ENCODE results near the gene TSKU.

The TSKU gene

GRCh38 chr11:76836613-76837291, 53.6 kb downstream of the TSKU start:
- Histone ChIP-seq H3K4me2 (ENCODE audit: low read length) (no peak overlapping the region), H3K36me3 (ENCODE audit: insufficient read depth, low read length) (no peaks in the 10 kb centered on the region), H3K9me3 (replicated peaks; ENCODE audit: low read length) (no peaks in the 10 kb centered on the region), H3K27me3 (ENCODE audit: control insufficient read depth, insufficient read depth, low read length) (peaks cover 71% of the 10 kb centered on the region), H3K9ac (ENCODE audit: low read depth, low read length) (no peak overlapping the region), H3K4me3 (ENCODE audit: low read length) (no peak overlapping the region), H3K4me1 (ENCODE audit: control insufficient read depth, insufficient read depth, low read length) (no peaks in the 10 kb centered on the region)

DNA sequence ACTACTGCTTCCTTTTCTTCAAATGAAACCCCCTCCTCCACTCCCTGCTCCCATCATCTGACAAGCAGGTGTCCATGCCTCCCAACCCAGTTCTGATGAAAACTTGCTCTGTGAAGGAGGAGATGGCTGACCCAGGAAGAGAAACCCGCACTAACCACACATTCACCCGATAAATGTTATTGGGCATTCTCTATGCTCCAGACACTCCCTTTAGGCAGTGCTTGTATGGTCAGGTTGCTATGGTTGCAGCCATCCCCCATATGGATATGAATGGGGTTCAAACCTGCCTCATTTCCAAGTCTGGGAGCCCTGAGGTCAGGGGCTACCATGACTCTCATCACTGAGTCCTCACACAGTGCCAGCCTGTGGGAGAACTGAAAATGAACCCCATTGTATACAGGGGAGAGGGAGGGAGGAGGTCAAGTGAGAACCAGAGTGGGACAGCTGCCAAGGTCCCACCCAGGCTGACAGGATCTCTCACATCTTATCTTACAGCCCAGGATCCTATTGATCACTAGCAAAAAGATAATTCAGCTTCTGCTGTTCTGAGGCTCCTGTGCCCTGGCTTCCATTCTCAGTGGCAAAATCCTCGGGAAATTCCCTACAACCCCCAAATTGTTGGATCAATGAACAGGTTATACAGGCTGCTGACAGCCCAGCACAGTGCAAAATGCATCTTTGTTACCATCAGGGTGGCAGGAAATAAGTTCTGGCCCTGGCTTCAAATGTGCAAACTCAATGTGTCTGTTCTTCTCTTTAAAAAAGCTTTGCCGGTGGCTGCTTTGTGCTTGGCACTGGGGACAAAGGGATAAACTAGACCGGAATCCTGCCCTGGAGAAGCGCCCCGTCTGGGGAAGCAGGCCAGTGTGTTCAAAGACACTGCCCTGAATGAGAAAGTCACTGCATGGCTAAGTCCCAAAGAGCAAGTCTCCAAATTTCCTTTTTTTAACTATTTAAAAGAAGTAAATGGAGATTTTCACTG, 54.8 kb downstream of the TSKU start:
- no peaks in the 10 kb centered on the region for H3K9me3 ChIP-seq (replicated peaks; ENCODE audit: low read length)
- no peak overlapping the region for H3K4me3 ChIP-seq (ENCODE audit: low read length)
- H3K27me3 ChIP-seq (ENCODE audit: control insufficient read depth, insufficient read depth, low read length), result peaks cover 71% of the 10 kb centered on the region
- H3K4me1 ChIP-seq (ENCODE audit: control insufficient read depth, insufficient read depth, low read length), result no peaks in the 10 kb centered on the region
- H3K4me2 ChIP-seq (ENCODE audit: low read length), result no peak overlapping the region
- no peak overlapping the region for H3K9ac ChIP-seq (ENCODE audit: low read depth, low read length)
- H3K36me3 ChIP-seq (ENCODE audit: insufficient read depth, low read length), result no peaks in the 10 kb centered on the region

DNA sequence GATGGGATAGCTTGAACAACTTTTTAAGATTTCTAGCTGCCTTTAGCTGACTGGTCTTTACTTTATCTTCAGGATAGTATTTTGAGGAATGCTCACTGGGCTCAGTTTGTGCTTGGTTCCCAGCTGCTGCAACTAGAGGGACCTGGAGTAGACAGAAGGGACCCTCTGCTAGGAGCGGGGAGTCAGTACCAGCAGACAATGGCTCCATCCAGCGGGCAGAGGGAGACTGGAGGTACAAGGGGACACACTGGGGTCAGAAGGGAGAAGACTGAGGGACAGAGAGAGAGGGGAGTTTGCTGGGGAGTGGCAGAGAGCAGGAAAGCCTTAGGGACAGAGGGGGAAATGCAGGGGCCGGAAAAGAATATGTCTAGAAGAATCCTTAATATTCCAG, 55.5 kb downstream of the TSKU start:
- H3K27me3 ChIP-seq (ENCODE audit: control insufficient read depth, insufficient read depth, low read length), result peaks cover 68% of the 10 kb centered on the region
- H3K9ac ChIP-seq (ENCODE audit: low read depth, low read length), result no peak overlapping the region
- no peaks in the 10 kb centered on the region for H3K36me3 ChIP-seq (ENCODE audit: insufficient read depth, low read length)
- no peaks in the 10 kb centered on the region for H3K9me3 ChIP-seq (replicated peaks; ENCODE audit: low read length)
- H3K4me3 ChIP-seq (ENCODE audit: low read length), result no peak overlapping the region
- H3K4me1 ChIP-seq (ENCODE audit: control insufficient read depth, insufficient read depth, low read length), result no peaks in the 10 kb centered on the region
- H3K4me2 ChIP-seq (ENCODE audit: low read length), result no peak overlapping the region

DNA sequence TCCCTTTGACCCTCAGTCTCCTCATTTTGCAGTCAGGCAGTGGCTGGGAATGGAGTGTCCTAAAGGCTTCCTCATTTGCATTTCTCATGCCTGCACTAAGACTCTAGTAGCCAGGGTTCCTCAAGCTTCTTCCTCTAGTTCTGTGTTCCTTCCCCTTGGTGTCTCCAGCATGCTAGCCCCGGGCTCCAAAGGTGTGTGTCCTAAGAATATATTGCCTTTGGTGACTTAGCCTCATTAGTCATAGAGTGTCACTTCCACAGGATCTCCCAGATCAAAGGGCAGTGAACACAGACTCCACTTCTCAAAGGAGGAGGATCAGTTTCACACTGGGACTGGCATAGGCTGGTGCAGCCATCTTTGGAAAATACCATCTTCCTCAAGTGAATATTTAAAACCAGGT, 56.2 kb downstream of the TSKU start:
- H3K4me1 ChIP-seq (ENCODE audit: control insufficient read depth, insufficient read depth, low read length), result no peaks in the 10 kb centered on the region
- H3K4me3 ChIP-seq (ENCODE audit: low read length), result no peak overlapping the region
- H3K4me2 ChIP-seq (ENCODE audit: low read length), result no peak overlapping the region
- H3K36me3 ChIP-seq (ENCODE audit: insufficient read depth, low read length), result no peaks in the 10 kb centered on the region
- H3K9ac ChIP-seq (ENCODE audit: low read depth, low read length), result no peak overlapping the region
- peaks cover 68% of the 10 kb centered on the region for H3K27me3 ChIP-seq (ENCODE audit: control insufficient read depth, insufficient read depth, low read length)
- H3K9me3 ChIP-seq (replicated peaks; ENCODE audit: low read length), result no peaks in the 10 kb centered on the region

GRCh38 chr11:76841923-76842452, 58.8 kb downstream of the TSKU start:
- Histone ChIP-seq H3K36me3 (ENCODE audit: insufficient read depth, low read length) (no peaks in the 10 kb centered on the region), H3K4me3 (ENCODE audit: low read length) (no peak overlapping the region), H3K4me2 (ENCODE audit: low read length) (no peak overlapping the region)

GRCh38 chr11:76843907-76844306, 60.8 kb downstream of the TSKU start:
- no peak overlapping the region for H3K4me3 ChIP-seq (ENCODE audit: low read length)
- no peaks in the 10 kb centered on the region for H3K36me3 ChIP-seq (ENCODE audit: insufficient read depth, low read length)
- H3K27me3 ChIP-seq (ENCODE audit: control insufficient read depth, insufficient read depth, low read length), result peaks cover 43% of the 10 kb centered on the region

More at GRCh38 chr11:76841923-76842452, 58.8 kb downstream of the TSKU start:
- H3K9me3 ChIP-seq (replicated peaks; ENCODE audit: low read length), result no peaks in the 10 kb centered on the region
- no peak overlapping the region for H3K9ac ChIP-seq (ENCODE audit: low read depth, low read length)
- H3K27me3 ChIP-seq (ENCODE audit: control insufficient read depth, insufficient read depth, low read length), result peaks cover 56% of the 10 kb centered on the region
- no peaks in the 10 kb centered on the region for H3K4me1 ChIP-seq (ENCODE audit: control insufficient read depth, insufficient read depth, low read length)

DNA sequence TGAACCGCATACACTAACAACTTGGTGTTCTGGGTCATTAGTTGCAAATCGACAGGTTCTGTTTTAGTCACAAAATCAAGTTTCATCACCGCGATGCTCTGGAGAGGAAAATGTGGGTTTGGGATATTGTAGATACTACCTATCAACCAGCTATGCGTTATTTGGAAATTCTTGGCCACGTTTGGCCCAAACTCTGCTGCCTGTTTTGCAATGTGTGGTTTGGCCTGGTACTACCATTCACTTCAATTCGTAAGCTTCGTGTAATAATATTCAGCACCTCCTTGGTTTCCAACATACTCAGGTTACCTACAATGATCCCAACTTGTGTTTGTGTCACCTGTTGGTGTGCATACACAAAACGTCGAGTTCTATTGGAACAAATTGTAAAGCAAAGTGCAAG, 61.4 kb downstream of the TSKU start:
- H3K36me3 ChIP-seq (ENCODE audit: insufficient read depth, low read length), result no peaks in the 10 kb centered on the region
- H3K27me3 ChIP-seq (ENCODE audit: control insufficient read depth, insufficient read depth, low read length), result peaks cover 42% of the 10 kb centered on the region
- no peak overlapping the region for H3K4me2 ChIP-seq (ENCODE audit: low read length)
- H3K4me1 ChIP-seq (ENCODE audit: control insufficient read depth, insufficient read depth, low read length), result no peaks in the 10 kb centered on the region
- no peak overlapping the region for H3K9ac ChIP-seq (ENCODE audit: low read depth, low read length)
- no peaks in the 10 kb centered on the region for H3K9me3 ChIP-seq (replicated peaks; ENCODE audit: low read length)
- H3K4me3 ChIP-seq (ENCODE audit: low read length), result no peak overlapping the region

More at GRCh38 chr11:76843907-76844306, 60.8 kb downstream of the TSKU start:
- no peaks in the 10 kb centered on the region for H3K9me3 ChIP-seq (replicated peaks; ENCODE audit: low read length)
- H3K4me2 ChIP-seq (ENCODE audit: low read length), result no peak overlapping the region
- no peak overlapping the region for H3K9ac ChIP-seq (ENCODE audit: low read depth, low read length)
- no peaks in the 10 kb centered on the region for H3K4me1 ChIP-seq (ENCODE audit: control insufficient read depth, insufficient read depth, low read length)

GRCh38 chr11:76845069-76845468, 61.9 kb downstream of the TSKU start:
- Histone ChIP-seq H3K27me3 (ENCODE audit: control insufficient read depth, insufficient read depth, low read length) (peaks cover 42% of the 10 kb centered on the region), H3K9ac (ENCODE audit: low read depth, low read length) (no peak overlapping the region), H3K36me3 (ENCODE audit: insufficient read depth, low read length) (no peaks in the 10 kb centered on the region), H3K4me1 (ENCODE audit: control insufficient read depth, insufficient read depth, low read length) (no peaks in the 10 kb centered on the region), H3K4me2 (ENCODE audit: low read length) (no peak overlapping the region), H3K9me3 (replicated peaks; ENCODE audit: low read length) (no peaks in the 10 kb centered on the region), H3K4me3 (ENCODE audit: low read length) (no peak overlapping the region)

- Histone ChIP-seq H3K9ac (ENCODE audit: low read depth, low read length) (no peak overlapping the region), H3K36me3 (ENCODE audit: insufficient read depth, low read length) (no peaks in the 10 kb centered on the region), H3K4me3 (ENCODE audit: low read length) (no peak overlapping the region)
These were observed 63.3 kb downstream of the TSKU start for GRCh38 chr11:76846441-76846840.

More at GRCh38 chr11:76846441-76846840, 63.3 kb downstream of the TSKU start:
- H3K4me1 ChIP-seq (ENCODE audit: control insufficient read depth, insufficient read depth, low read length), result no peaks in the 10 kb centered on the region
- H3K27me3 ChIP-seq (ENCODE audit: control insufficient read depth, insufficient read depth, low read length), result peaks cover 42% of the 10 kb centered on the region
- no peak overlapping the region for H3K4me2 ChIP-seq (ENCODE audit: low read length)
- no peaks in the 10 kb centered on the region for H3K9me3 ChIP-seq (replicated peaks; ENCODE audit: low read length)
